Neural progenitor cell (in vitro differentiated cells): ENCODE data around the gene CDH12.

Source experiments
- EZH2 ChIP-seq: fragments of 200-600 bp; sonication (generic); IDR thresholded peaks from 2 replicates; pipeline ENCODE4 v1.6.1; 2017; ENCODE audit warnings: antibody characterized with exemption, mild to moderate bottlenecking, moderate library complexity
- EZH2phosphoT487 ChIP-seq: fragments of 200-600 bp; sonication (generic); IDR thresholded peaks from 2 replicates; pipeline ENCODE4 v1.6.1; 2017; ENCODE audit warnings: antibody characterized with exemption
- TF ChIP-seq, protein P1 (sequence below): fragments of 200-600 bp; sonication (generic); IDR thresholded peaks from 2 replicates; pipeline ENCODE4 v1.5.1; 2017; ENCODE audit warnings: antibody characterized with exemption, mild to moderate bottlenecking

- TF ChIP-seq, protein P1, sequence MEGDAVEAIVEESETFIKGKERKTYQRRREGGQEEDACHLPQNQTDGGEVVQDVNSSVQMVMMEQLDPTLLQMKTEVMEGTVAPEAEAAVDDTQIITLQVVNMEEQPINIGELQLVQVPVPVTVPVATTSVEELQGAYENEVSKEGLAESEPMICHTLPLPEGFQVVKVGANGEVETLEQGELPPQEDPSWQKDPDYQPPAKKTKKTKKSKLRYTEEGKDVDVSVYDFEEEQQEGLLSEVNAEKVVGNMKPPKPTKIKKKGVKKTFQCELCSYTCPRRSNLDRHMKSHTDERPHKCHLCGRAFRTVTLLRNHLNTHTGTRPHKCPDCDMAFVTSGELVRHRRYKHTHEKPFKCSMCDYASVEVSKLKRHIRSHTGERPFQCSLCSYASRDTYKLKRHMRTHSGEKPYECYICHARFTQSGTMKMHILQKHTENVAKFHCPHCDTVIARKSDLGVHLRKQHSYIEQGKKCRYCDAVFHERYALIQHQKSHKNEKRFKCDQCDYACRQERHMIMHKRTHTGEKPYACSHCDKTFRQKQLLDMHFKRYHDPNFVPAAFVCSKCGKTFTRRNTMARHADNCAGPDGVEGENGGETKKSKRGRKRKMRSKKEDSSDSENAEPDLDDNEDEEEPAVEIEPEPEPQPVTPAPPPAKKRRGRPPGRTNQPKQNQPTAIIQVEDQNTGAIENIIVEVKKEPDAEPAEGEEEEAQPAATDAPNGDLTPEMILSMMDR: no peak
- no peak for TF ChIP-seq EZH2phosphoT487
- TF ChIP-seq EZH2: no peak
These were observed 160.0 kb downstream of the CDH12 start for GRCh38 chr5:22693121-22693520.
